A673 (cell line): Measurements from ENCODE around the gene BOLA3. TPM values are rescaled to one million over a fixed set of nuclear protein-coding genes. Genes with fewer than 3 reads are reported as not detected.

ENCODE experiments used
- BruUV-seq: library from RNA; stranded (reverse); fragments of 400-500 nt; replicated peaks from 2 replicates; lab custom pipeline; 2021; lab: Mats Ljungman, UMichigan
- CTCF ChIA-PET: fragments of 300-600 bp; sonication (Branson Sonifier 250); formaldehyde crosslinking; loops from one replicate; lab custom pipeline; 2022; ENCODE audit warnings: antibody characterized with exemption; lab: Charles Lee
- POLR2A ChIA-PET: fragments of 300-600 bp; sonication (Branson Sonifier 250); formaldehyde crosslinking; loops from one replicate; lab custom pipeline; 2022; ENCODE audit warnings: antibody characterized with exemption; ENCODE audit not compliant: low non-redundant PET; lab: Charles Lee
- DNase-seq: peaks from one replicate; pipeline ENCODE4 v3.0.0-alpha.2; 2015; ENCODE audit warnings: low spot score
- H3K27ac ChIP-seq: fragments of 200-600 bp; sonication (generic); 2 replicates; pipeline ENCODE4 v1.5.1; 2016; ENCODE audit warnings: mixed run types, low read depth, mild to moderate bottlenecking, mixed read lengths, antibody characterized with exemption, low read length; ENCODE audit not compliant: poor library complexity, severe bottlenecking
- H3K27me3 ChIP-seq: fragments of 200-600 bp; sonication (generic); replicated peaks from 2 replicates; pipeline ENCODE4 v1.6.1; 2017; ENCODE audit warnings: mixed run types, low read depth, mild to moderate bottlenecking, mixed read lengths, antibody characterized with exemption, low read length; ENCODE audit not compliant: insufficient read depth, poor library complexity
- H3K36me3 ChIP-seq: fragments of 200-600 bp; sonication (generic); 2 replicates; pipeline ENCODE4 v1.6.1; 2016; ENCODE audit warnings: mixed run types, mild to moderate bottlenecking, mixed read lengths, antibody characterized with exemption, low read length; ENCODE audit not compliant: insufficient read depth, poor library complexity, severe bottlenecking
- H3K4me1 ChIP-seq: fragments of 200-600 bp; sonication (generic); 2 replicates; pipeline ENCODE4 v1.6.1; 2017; ENCODE audit warnings: mixed run types, mild to moderate bottlenecking, mixed read lengths, antibody characterized with exemption, low read length; ENCODE audit not compliant: insufficient read depth, poor library complexity, severe bottlenecking
- H3K4me3 ChIP-seq: fragments of 200-600 bp; sonication (generic); 2 replicates; pipeline ENCODE4 v1.5.1; 2016; ENCODE audit warnings: low read depth, mixed run types, mild to moderate bottlenecking, mixed read lengths, low read length; ENCODE audit not compliant: poor library complexity, severe bottlenecking
- H3K9me3 ChIP-seq: fragments of 200-600 bp; sonication (generic); 2 replicates; pipeline ENCODE4 v1.6.1; 2016; ENCODE audit warnings: mixed run types, low read depth, mild to moderate bottlenecking, mixed read lengths, antibody characterized with exemption, low read length; ENCODE audit not compliant: poor library complexity, severe bottlenecking
- EZH2 ChIP-seq: fragments of 200-600 bp; sonication (generic); IDR thresholded peaks from 2 replicates; pipeline ENCODE4 v1.6.1; 2017; ENCODE audit warnings: borderline replicate concordance, low read depth, mild to moderate bottlenecking, mixed read lengths, antibody characterized with exemption, low read length; ENCODE audit not compliant: poor library complexity, severe bottlenecking
- intact Hi-C: fragments of 100-400 bp; cut with micrococcal nuclease; formaldehyde crosslinking; loops from one replicate; pipeline ENCODE4 v1.10.0; 2022; ENCODE audit not compliant: unreplicated experiment
- total RNA-seq: library from RNA; stranded (reverse); gene quantifications from 2 replicates; pipeline ENCODE4 v1.2.3, GENCODE V29; 2021
- TF ChIP-seq, protein P1 (sequence below): fragments of 300-800, 200-600 bp; sonication (generic); conservative IDR thresholded peaks from 2 replicates; pipeline ENCODE4 v1.5.1; 2017; ENCODE audit warnings: low read depth, mild to moderate bottlenecking, antibody characterized with exemption, low read length, moderate library complexity, mixed read lengths

Gene BOLA3
- total RNA-seq, 1 experiment from 2014 or later, result 55.9 TPM

DNA sequence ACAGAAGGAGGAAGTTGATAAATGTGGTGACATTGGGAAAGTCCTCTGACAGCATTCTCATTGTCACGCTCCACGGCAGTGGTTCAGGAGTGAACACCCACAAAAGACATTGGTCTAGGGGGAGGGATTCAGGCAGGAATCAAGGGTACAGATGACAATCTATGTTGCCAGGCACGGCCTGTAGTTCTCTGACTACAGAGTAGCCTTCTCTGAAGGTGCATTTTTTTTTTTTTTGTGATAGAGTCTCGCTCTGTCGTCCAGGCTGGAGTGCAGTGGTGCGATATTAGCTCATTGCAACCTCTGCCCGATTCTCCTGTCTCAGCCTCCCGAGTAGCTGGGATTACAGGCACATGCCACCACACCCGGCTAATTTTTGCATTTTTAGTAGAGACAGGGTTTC is 38.3 kb upstream of the BOLA3 start:
- POLR2A ChIA-PET, result no interaction called here
- TF ChIP-seq EZH2, result no peak
- no peaks in the 10 kb centered on the region for H3K9me3 ChIP-seq
- CTCF ChIA-PET, result no interaction called here
- intact Hi-C loops, result no loop called here
- no peak overlapping the region for H3K4me3 ChIP-seq
- no peaks in the 10 kb centered on the region for H3K4me1 ChIP-seq
- no TSS peak for BruUV-seq
- H3K27ac ChIP-seq, result no peak overlapping the region
- no peak for DNase-seq
- H3K36me3 ChIP-seq, result no peaks in the 10 kb centered on the region
- no peaks in the 10 kb centered on the region for H3K27me3 ChIP-seq

DNA sequence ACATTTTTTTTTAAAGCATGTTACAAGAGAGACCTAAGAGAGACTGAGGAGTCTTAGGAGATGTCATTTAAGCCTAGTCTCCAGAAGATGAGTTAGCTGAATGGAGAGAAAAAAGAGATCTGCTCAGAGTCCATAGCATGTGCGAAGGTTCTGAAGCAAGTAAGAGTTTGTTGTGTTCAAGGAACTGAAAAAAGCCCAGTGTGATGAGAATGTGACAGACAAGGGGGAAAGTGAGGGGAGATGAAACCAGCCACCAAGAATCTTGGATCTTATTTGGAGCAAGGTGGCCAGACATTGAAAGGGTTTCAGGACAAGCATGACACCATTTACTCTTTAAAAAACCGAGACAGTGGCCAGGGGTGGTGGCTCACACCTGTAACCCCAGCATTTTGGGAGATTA is 36.2 kb upstream of the BOLA3 start:
- POLR2A ChIA-PET, result no interaction called here

DNA sequence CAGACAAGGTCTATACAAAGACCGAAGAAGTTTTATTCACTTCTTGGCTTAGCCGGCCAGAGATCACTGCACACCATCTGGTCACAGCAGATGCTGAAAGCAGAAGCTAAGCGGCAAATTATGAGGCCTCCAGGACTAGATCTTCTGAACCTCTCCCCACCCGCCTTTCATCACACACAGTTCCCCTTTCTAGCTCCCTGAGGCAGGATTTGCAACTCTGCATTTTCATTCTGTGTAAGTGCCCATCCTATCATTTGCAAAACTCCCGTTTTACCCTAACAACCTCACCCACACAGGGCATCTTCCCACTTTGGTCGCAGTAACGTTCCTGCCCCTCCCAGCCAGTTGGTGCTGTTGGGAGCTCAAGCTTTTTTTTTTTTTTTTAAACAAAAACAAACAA is 34.0 kb upstream of the BOLA3 start:
- TF ChIP-seq, protein P1, sequence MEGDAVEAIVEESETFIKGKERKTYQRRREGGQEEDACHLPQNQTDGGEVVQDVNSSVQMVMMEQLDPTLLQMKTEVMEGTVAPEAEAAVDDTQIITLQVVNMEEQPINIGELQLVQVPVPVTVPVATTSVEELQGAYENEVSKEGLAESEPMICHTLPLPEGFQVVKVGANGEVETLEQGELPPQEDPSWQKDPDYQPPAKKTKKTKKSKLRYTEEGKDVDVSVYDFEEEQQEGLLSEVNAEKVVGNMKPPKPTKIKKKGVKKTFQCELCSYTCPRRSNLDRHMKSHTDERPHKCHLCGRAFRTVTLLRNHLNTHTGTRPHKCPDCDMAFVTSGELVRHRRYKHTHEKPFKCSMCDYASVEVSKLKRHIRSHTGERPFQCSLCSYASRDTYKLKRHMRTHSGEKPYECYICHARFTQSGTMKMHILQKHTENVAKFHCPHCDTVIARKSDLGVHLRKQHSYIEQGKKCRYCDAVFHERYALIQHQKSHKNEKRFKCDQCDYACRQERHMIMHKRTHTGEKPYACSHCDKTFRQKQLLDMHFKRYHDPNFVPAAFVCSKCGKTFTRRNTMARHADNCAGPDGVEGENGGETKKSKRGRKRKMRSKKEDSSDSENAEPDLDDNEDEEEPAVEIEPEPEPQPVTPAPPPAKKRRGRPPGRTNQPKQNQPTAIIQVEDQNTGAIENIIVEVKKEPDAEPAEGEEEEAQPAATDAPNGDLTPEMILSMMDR, result no peak
- TF ChIP-seq EZH2, result no peak

More for the DNA sequence above, 36.2 kb upstream of the BOLA3 start:
- Histone ChIP-seq H3K4me1 (no peaks in the 10 kb centered on the region), H3K4me3 (no peak overlapping the region), H3K9me3 (no peaks in the 10 kb centered on the region), H3K27ac (no peak overlapping the region), H3K27me3 (no peaks in the 10 kb centered on the region), H3K36me3 (no peaks in the 10 kb centered on the region)
- intact Hi-C loops, result no loop called here
- BruUV-seq, result no TSS peak
- CTCF ChIA-PET, result no interaction called here
- TF ChIP-seq, protein P1, result no peak
- no peak for TF ChIP-seq EZH2
- no peak for DNase-seq

More for the DNA sequence above, 34.0 kb upstream of the BOLA3 start:
- ChIA-PET POLR2A (no interaction called here), CTCF (interaction anchor here (0.6 kb wide), 1 partner anchor 153 kb away, joined by 5 read pairs; no protein-coding TSS in a partner anchor)
- BruUV-seq, result no TSS peak
- no peaks in the 10 kb centered on the region for H3K9me3 ChIP-seq
- peaks cover 7% of the 10 kb centered on the region for H3K36me3 ChIP-seq
- intact Hi-C loops, result no loop called here
- H3K27me3 ChIP-seq, result no peaks in the 10 kb centered on the region
- DNase-seq, result no peak
- no peak overlapping the region for H3K27ac ChIP-seq
- no peak overlapping the region for H3K4me3 ChIP-seq
- H3K4me1 ChIP-seq, result peaks cover 4% of the 10 kb centered on the region
